GM12873 (cell line): Measurements from ENCODE around the gene ERC1.

ENCODE experiments used
- TF ChIP-seq, protein P1 (sequence below): IDR thresholded peaks from 2 replicates; pipeline ENCODE4 v1.5.1; 2012; ENCODE audit warnings: low read depth, mild to moderate bottlenecking, moderate library complexity, low read length, control low read depth; ENCODE audit not compliant: insufficient read depth; ENCODE audit errors: missing control alignments

Gene ERC1

DNA sequence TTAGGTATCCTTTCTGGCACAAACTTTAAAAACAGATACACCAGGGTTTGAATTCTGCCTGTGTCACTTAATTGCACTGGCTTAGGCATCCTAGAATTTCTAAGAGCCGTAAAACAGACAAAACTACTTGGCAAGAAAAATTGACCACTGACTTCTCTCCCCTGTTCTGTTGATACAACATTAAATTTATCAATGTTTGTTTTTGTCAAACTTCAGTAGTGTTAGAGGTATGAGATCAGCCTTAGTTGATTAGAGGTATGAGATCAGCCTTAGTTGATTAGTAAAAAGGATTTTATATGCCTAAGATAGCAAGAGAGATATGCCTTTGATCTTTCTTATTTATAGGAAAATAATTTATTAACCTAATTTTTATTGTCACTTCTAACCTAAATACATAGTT, 320.1 kb downstream of the ERC1 start:
- TF ChIP-seq, protein P1, sequence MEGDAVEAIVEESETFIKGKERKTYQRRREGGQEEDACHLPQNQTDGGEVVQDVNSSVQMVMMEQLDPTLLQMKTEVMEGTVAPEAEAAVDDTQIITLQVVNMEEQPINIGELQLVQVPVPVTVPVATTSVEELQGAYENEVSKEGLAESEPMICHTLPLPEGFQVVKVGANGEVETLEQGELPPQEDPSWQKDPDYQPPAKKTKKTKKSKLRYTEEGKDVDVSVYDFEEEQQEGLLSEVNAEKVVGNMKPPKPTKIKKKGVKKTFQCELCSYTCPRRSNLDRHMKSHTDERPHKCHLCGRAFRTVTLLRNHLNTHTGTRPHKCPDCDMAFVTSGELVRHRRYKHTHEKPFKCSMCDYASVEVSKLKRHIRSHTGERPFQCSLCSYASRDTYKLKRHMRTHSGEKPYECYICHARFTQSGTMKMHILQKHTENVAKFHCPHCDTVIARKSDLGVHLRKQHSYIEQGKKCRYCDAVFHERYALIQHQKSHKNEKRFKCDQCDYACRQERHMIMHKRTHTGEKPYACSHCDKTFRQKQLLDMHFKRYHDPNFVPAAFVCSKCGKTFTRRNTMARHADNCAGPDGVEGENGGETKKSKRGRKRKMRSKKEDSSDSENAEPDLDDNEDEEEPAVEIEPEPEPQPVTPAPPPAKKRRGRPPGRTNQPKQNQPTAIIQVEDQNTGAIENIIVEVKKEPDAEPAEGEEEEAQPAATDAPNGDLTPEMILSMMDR, result no peak

DNA sequence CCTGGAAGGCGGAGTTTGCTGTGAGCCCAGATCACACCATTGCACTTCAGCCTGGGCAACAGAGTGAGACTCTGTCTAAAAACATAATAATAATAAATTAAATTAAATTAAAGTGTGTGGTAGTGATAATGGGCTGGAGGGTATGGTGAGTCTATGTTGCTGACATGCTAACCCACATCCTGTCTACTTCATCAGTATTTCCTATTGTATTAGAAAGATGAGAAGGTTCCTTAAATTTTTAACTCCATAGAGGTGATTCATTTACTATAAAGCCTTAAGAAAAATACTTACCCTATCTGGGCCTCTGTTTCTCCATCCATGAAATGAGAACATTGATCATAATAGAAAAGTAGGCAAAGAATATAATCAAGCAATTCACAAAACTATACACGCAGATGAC, 322.9 kb downstream of the ERC1 start:
- TF ChIP-seq, protein P1, result no peak

DNA sequence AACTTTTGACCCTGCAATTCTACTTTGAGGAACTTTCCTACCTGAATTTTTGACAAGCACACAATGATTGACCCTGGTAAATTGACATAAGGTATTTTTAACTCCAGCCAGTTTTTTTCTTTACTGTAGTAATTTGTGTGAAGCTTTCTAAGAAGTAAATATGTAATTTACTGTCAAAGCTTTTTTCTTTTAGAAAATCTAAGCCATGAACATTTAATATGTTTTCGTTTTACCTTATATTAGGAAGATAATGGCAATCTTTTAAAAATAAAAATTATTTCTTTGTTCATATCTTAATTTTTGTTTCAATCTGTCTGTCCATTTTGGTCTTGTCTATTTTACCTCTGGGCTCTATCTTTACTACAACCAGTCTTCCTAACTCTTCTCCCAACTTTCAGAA, 323.5 kb downstream of the ERC1 start:
- TF ChIP-seq, protein P1, result no peak

DNA sequence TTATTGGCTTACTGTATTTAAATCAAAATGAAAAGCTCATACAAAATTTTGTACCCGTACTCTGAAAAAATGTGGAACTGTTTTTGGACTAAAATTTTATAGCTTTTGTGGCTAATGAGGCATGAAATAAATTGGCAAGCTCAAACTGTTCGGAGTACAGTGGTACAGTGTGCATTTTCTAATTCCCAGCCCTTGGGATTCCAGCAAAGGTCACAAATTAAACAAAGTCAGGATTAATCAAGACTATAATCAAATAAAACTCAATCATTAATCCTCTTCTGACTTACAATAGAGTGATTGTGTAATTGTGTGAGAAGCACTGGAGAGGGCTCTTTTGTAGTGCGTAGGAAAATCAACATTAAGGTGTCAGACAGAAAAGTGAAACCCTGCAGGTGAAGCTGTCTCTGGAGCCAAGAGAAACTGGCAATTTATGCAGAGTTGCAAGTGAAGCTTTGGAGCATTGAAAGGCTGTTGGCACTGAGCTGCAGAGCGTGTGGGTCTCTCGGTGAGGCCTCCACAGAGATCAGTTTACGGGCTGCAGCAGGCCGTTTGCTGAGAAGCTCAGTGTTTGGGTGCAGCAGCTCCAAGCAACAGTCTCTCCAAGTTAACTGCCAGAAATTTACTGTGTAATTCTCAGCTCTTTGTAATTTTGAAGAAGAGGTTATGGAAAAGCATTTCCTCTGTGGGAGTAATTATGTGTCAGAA, 327.5 kb downstream of the ERC1 start:
- TF ChIP-seq, protein P1, result no peak

DNA sequence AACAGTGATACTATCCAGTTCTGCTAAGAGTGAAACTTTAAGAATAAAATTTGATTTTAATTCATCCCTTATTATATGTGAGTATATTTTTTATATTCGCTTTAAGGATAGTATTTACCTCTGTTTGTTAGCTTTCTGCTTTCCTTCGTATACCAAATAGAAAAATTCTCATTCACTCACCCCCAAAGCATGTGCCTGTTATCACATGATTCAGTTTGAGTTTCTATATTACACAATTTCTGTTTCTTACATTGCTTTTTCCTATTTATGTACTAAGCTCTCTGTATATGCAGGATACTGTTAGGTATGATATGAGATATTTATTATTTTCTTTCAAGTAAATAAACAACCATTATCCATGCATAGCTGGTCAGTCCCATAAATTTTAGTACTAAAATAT, 328.2 kb downstream of the ERC1 start:
- TF ChIP-seq, protein P1, result no peak

DNA sequence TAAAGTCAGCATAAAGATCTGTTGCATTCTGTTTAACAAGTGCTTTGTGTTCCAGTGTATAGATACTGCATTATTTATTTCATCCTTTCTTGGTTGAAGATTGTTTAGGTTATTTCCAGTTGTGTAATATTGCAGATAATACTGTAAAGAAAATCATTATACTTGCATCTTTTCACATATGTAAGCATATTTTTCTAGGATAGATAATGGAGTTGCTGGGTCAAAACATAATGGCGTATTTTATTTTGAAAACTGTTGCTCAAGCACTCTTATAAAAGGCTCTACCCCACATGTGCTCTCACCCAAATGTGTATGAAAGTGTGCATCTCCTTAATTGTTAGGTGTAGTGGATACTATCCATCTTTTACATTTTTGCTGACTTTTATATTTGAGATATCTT, 329.0 kb downstream of the ERC1 start:
- TF ChIP-seq, protein P1, result no peak

DNA sequence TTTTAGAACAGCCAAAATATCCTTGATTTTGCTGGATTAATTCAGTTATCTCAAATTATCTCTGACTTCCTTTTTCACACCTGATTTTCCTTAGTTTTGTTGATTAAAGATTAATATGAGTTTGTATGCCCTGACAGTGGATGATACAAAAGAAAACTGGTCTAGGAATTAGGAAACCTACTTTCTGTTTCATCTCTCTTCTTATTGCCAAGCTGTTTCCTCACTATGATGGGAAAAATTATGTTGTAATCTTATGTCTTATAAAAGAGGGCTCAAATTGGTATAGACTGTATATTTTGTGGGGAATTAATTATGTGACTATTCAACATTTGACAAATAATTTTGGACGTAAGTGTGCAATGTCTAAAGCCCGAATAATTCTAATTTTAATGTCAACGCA, 331.8 kb downstream of the ERC1 start:
- TF ChIP-seq, protein P1, result no peak
